GM12892 (cell line): ENCODE measurements around the gene PECR.

Experiments
- POLR2A ChIP-seq: IDR thresholded peaks from 2 replicates; pipeline ENCODE4 v1.6.1; 2011; ENCODE audit warnings: low read depth, low read length, control low read depth
- POLR2AphosphoS5 ChIP-seq: IDR thresholded peaks from 2 replicates; pipeline ENCODE4 v1.6.1; 2011; ENCODE audit warnings: low read depth, low read length, control low read depth

DNA sequence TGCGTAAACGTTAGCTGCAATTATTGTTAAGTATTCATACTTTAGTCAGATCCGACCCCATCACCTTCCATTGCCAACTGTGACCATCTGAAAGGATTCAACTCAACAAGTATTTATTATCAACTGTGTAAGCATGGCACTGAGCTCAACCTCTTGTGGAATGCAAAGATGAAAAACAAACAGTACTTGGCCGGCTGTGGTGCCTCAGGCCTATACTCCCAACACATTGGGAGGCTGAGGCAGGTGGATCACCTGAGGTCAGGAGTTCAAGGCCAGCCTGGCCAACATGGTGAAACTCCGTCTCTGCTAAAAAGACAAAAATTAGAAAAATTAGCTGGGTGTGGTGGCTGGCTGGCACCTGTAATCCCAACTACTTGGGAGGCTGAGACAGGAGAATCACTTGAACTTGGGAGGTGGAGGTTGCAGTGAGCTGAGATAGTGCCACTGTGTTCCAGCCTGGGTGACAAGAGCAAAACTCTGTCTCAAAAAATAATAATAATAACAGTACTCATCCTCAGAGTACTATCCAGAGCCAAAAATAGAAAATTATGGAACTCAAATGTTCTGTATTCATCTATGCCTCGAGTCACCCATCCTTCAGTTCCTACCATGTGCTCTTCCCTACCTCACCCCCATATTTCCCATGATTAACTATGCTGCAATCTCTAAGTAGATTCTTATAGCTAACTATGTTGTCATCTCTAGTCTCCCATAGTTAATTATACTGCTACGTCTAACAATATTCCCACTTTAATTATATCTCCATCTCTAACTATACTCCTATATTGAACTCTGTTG, 59.6 kb downstream of the PECR start:
- no peak for TF ChIP-seq POLR2AphosphoS5
- no peak for TF ChIP-seq POLR2A
